K562 (cell line): ENCODE results near the gene ZNF319. TPM values are rescaled to one million over a fixed set of nuclear protein-coding genes. Genes with fewer than 3 reads are reported as not detected.

Experiments used
- CBX1 ChIP-seq: sonication (generic); IDR thresholded peaks from 2 replicates; pipeline ENCODE4 v1.6.1; 2016; ENCODE audit warnings: antibody characterized with exemption, low read depth, mild to moderate bottlenecking
- ELF1 ChIP-seq: fragments of 200-800 bp; sonication (Bioruptor generic); IDR thresholded peaks from 2 replicates; pipeline ENCODE4 v1.6.1; 2016; ENCODE audit warnings: missing genetic modification characterization, missing compliant biosample characterization
- ETV5 ChIP-seq: sonication (generic); formaldehyde crosslinking; IDR thresholded peaks from 2 replicates; pipeline ENCODE4 v1.4.0; 2020; ENCODE audit warnings: low read depth, mild to moderate bottlenecking, missing genetic modification reagents
- HNRNPK ChIP-seq: fragments of 200-400 bp; formaldehyde crosslinking; IDR thresholded peaks from one replicate; pipeline ENCODE4 v1.6.1; 2018; ENCODE audit warnings: mild to moderate bottlenecking, low read depth, low read length; ENCODE audit not compliant: poor library complexity, severe bottlenecking
- MAFF ChIP-seq: IDR thresholded peaks from 2 replicates; pipeline ENCODE4 v1.6.1; 2012; ENCODE audit warnings: low read length, improper control_type of control experiment
- MTA1 ChIP-seq: fragments of 450-650 bp; IDR thresholded peaks from 2 replicates; pipeline ENCODE4 v1.6.1; 2017; ENCODE audit warnings: borderline replicate concordance
- NONO ChIP-seq, 2 experiments: fragments of 200-400 bp in 1 of 2; fragments of 450-650 bp in 1 of 2; formaldehyde crosslinking in 1 of 2; IDR thresholded peaks; 2 replicates each; pipeline ENCODE4 v1.6.1; 2017; ENCODE audit warnings: low read depth in 2 of 2, mild to moderate bottlenecking in 2 of 2, moderate library complexity in 2 of 2, low read length in 1 of 2
- PML ChIP-seq: IDR thresholded peaks from 2 replicates; pipeline ENCODE4 v1.6.1; 2012; ENCODE audit warnings: low read length, inconsistent platforms
- POLR2H ChIP-seq: IDR thresholded peaks from 2 replicates; pipeline ENCODE4 v1.6.1; 2016; ENCODE audit warnings: missing genetic modification characterization, low read depth, mild to moderate bottlenecking, control low read depth, missing compliant biosample characterization, moderate library complexity
- RBM14 ChIP-seq: fragments of 200-400 bp; formaldehyde crosslinking; IDR thresholded peaks from 2 replicates; pipeline ENCODE4 v1.6.1; 2018; ENCODE audit warnings: low read depth, mild to moderate bottlenecking, low read length, moderate library complexity, borderline replicate concordance; ENCODE audit not compliant: insufficient read depth
- RBM34 ChIP-seq: fragments of 200-400 bp; formaldehyde crosslinking; IDR thresholded peaks from 2 replicates; pipeline ENCODE4 v1.6.1; 2018; ENCODE audit warnings: low read length, borderline replicate concordance; ENCODE audit not compliant: insufficient read depth
- SAFB2 ChIP-seq: fragments of 200-400 bp; formaldehyde crosslinking; IDR thresholded peaks from 2 replicates; pipeline ENCODE4 v1.6.1; 2018; ENCODE audit warnings: borderline replicate concordance, low read length, low read depth, moderate library complexity; ENCODE audit not compliant: severe bottlenecking
- SAP30 ChIP-seq: fragments of 200-600 bp; sonication (generic); IDR thresholded peaks from 2 replicates; pipeline ENCODE4 v1.6.1; 2012; ENCODE audit warnings: borderline replicate concordance, low read depth, mild to moderate bottlenecking, moderate library complexity, low read length, control low read depth, inconsistent platforms; ENCODE audit not compliant: insufficient read depth, poor library complexity, severe bottlenecking
- polyA plus RNA-seq, 8 experiments: library from polyadenylated mRNA; depleted of rRNA in 4 of 8; stranded (reverse) in 5 of 8; unstranded in 3 of 8; fragments of >200 nt; fragmentation: Nextera tagmentation in 2 of 8; fragmentation: Illumina TruSeq in 1 of 8; extraction: Ambion mirVana in 2 of 8; extraction: Trizol in 1 of 8; gene quantifications; 2 replicates each; pipeline versions ENCODE4 v1.2.1 to v1.2.3, GENCODE V29; 2011 to 2014; ENCODE audit warnings: inconsistent platforms in 1 of 8, missing spikeins in 1 of 8
- total RNA-seq, 7 experiments: library from RNA; depleted of rRNA in 6 of 7; stranded (reverse); fragments of >200 nt in 6 of 7; fragmentation: Illumina TruSeq in 2 of 7; extraction: Trizol in 2 of 7; gene quantifications; 2 replicates each; pipeline versions ENCODE4 v1.2.1 to v1.2.3, GENCODE V29; 2011 to 2021; ENCODE audit warnings: low replicate concordance in 1 of 7
- TF ChIP-seq, protein P1 (sequence below): fragments of 250-450 bp; sonication (Bioruptor Pico); IDR thresholded peaks from 2 replicates; pipeline ENCODE4 v1.5.0; 2020; ENCODE audit warnings: mild to moderate bottlenecking, borderline replicate concordance
- TF ChIP-seq, protein P2 (sequence below): fragments of 250-450 bp; sonication (Bioruptor Pico); IDR thresholded peaks from 2 replicates; pipeline ENCODE4 v1.8.0; 2022; ENCODE audit warnings: inconsistent platforms, mild to moderate bottlenecking, moderate library complexity, borderline replicate concordance
- TF ChIP-seq, protein P3 (sequence below): sonication (generic); formaldehyde crosslinking; IDR thresholded peaks from 2 replicates; pipeline ENCODE4 v1.8.0; 2022; ENCODE audit warnings: missing genetic modification reagents, mild to moderate bottlenecking, borderline replicate concordance
- TF ChIP-seq, protein P4 (sequence below): fragments of 450-650 bp; formaldehyde crosslinking; IDR thresholded peaks from 2 replicates; pipeline ENCODE4 v1.4.0; 2020; ENCODE audit warnings: mild to moderate bottlenecking, moderate library complexity

ZNF319 gene
- total and polyA plus RNA-seq, 9 of the 15 experiments (the other 6 are each of a cell fraction or from before 2014, with no cell fraction given), result 0.20 to 5.7 (median 1.4) TPM

DNA sequence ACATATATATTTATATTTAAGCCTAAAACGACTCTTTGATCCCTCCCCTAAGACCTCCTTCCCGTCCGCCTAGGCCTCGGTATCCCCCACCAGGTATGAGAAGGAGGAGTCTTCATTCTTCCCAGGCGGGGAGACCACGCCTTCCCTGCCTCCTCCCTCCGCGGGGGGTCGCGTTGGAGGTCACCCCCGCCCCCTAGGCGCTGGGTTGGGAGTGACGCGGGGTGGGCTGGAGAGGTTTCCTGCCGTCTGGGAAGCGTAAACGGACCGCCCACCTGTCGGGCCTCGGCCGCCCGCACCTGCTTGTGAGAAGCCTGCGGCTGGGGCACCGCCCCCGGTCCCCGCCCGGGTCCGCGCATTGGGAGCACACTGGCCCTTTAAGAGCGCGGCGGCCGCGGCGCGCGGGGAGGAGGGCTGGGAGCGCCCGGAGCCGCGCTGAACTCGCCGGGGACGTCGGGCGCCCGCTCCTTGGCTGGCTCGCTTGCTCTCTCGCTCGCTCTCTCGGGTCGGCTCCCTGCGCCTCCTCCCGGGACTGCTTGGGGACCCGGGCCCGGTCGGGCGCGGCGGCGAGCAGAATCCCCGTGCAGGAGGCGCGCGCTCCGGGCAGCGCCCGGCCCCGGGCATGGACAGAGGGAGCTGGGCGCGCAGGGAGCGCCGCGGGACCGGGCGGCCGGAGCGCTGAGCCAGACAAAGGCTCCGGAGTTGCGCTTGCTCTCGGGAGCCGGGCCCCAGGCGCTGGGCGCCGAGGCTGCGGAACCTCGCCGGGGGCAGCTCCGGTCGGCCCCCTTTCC lies 25.1 kb upstream of the ZNF319 start, which contains the start of gene MMP15 (continued):
- 0 out of 2 replicates have a peak, but pooled peaks have one; percentile 15 for TF ChIP-seq RBM34
- TF ChIP-seq ELF1 (tag), result no peak
- no peak for TF ChIP-seq MTA1
- no peak for TF ChIP-seq SAP30
- TF ChIP-seq, protein P1, sequence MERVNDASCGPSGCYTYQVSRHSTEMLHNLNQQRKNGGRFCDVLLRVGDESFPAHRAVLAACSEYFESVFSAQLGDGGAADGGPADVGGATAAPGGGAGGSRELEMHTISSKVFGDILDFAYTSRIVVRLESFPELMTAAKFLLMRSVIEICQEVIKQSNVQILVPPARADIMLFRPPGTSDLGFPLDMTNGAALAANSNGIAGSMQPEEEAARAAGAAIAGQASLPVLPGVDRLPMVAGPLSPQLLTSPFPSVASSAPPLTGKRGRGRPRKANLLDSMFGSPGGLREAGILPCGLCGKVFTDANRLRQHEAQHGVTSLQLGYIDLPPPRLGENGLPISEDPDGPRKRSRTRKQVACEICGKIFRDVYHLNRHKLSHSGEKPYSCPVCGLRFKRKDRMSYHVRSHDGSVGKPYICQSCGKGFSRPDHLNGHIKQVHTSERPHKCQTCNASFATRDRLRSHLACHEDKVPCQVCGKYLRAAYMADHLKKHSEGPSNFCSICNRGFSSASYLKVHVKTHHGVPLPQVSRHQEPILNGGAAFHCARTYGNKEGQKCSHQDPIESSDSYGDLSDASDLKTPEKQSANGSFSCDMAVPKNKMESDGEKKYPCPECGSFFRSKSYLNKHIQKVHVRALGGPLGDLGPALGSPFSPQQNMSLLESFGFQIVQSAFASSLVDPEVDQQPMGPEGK (CRISPR knock-in tag), result no peak
- no peak for TF ChIP-seq ETV5
- TF ChIP-seq, protein P2, sequence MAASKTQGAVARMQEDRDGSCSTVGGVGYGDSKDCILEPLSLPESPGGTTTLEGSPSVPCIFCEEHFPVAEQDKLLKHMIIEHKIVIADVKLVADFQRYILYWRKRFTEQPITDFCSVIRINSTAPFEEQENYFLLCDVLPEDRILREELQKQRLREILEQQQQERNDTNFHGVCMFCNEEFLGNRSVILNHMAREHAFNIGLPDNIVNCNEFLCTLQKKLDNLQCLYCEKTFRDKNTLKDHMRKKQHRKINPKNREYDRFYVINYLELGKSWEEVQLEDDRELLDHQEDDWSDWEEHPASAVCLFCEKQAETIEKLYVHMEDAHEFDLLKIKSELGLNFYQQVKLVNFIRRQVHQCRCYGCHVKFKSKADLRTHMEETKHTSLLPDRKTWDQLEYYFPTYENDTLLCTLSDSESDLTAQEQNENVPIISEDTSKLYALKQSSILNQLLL (CRISPR knock-in tag), result no peak
- no peak for TF ChIP-seq HNRNPK
- TF ChIP-seq, protein P3, sequence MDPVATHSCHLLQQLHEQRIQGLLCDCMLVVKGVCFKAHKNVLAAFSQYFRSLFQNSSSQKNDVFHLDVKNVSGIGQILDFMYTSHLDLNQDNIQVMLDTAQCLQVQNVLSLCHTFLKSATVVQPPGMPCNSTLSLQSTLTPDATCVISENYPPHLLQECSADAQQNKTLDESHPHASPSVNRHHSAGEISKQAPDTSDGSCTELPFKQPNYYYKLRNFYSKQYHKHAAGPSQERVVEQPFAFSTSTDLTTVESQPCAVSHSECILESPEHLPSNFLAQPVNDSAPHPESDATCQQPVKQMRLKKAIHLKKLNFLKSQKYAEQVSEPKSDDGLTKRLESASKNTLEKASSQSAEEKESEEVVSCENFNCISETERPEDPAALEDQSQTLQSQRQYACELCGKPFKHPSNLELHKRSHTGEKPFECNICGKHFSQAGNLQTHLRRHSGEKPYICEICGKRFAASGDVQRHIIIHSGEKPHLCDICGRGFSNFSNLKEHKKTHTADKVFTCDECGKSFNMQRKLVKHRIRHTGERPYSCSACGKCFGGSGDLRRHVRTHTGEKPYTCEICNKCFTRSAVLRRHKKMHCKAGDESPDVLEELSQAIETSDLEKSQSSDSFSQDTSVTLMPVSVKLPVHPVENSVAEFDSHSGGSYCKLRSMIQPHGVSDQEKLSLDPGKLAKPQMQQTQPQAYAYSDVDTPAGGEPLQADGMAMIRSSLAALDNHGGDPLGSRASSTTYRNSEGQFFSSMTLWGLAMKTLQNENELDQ (CRISPR knock-in tag), result no peak
- TF ChIP-seq MAFF, result no peak
- TF ChIP-seq CBX1, result no peak
- TF ChIP-seq POLR2H (tag), result no peak
- no peak for TF ChIP-seq RBM14
- TF ChIP-seq, protein P4, sequence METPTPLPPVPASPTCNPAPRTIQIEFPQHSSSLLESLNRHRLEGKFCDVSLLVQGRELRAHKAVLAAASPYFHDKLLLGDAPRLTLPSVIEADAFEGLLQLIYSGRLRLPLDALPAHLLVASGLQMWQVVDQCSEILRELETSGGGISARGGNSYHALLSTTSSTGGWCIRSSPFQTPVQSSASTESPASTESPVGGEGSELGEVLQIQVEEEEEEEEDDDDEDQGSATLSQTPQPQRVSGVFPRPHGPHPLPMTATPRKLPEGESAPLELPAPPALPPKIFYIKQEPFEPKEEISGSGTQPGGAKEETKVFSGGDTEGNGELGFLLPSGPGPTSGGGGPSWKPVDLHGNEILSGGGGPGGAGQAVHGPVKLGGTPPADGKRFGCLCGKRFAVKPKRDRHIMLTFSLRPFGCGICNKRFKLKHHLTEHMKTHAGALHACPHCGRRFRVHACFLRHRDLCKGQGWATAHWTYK (CRISPR knock-in tag), result no peak
- no peak for TF ChIP-seq SAFB2
- TF ChIP-seq NONO (IDR thresholded peaks at IDR 0.05; ENCODE audit: low read depth in 2 of 2, low read length in 1 of 2), result peak in 1 of 2 experiments; percentile 52; a peak in 1 of 4 replicates
- no peak for TF ChIP-seq PML
